Stimulated activated CD8-positive, alpha-beta memory T cell treated with anti-CD3 and anti-CD28 coated beads, Interleukin-4, amount 100 ng/mL, for 1 hour (primary cell): Measurements from ENCODE around the gene ELOVL1.

Experiments used
- DNase-seq, 2 donors: peaks; one replicate each; pipeline ENCODE4 v3.0.0-alpha.2; 2020; ENCODE audit warnings: low read depth in 2 of 2, low spot score in 1 of 2

ELOVL1 gene

GRCh38 chr1:43331688-43332087 is 36.1 kb downstream of the ELOVL1 start:
- no peak for DNase-seq

- DNase-seq = no peak
Observed at GRCh38 chr1:43329995-43330751, 37.6 kb downstream of the ELOVL1 start.

DNA sequence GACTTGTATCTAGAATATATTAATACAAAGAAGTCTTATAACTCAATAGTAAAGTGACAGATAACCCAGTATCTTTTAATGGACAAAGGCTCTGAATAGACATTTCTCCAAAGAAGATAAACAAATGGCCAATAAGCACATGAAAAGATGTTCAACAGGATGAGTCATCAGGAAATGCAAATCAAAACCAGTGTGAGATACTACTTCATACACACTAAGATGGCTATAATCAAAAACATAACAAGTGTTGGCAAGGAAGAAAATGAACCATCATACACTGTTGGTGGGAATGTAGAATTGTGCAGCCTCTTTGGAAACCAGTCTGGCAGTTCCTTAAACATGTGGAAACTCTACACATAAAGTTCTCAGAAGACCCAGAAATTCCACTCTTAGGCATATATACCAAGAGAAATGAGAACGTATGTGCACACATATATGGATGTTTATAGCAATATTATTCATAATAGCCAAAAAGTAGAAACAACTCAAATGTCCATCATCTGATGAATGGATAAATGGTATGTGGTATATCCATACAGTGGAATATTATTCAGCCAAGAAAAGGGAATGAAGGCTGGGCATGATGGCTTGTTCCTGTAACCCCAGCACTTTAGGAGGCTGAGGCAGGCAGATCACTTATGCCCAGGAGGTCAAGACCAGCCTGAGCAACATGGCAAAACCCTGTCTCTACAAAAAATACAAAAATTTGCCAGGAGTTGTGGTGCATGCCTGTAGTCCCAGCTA is 40.1 kb downstream of the ELOVL1 start:
- no peak for DNase-seq

DNA sequence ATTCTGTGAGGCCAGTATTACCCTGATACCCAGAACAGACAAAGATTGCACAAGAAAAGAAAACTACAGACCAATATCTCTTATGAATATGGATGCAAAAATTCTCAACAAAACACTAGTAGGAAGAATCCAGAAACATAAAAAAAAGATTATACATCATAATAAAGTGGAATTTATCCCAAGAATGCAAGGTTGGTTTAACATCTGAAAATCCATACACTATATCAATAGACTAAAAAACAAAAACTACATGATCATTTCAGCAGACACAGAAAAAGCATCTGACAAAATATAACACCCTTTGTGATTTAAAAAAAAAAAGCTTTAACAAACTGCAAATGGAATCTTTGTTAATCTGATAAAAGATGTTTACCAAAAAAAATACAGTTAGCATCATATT is 42.4 kb downstream of the ELOVL1 start:
- no peak for DNase-seq

- no peak for DNase-seq
Observed at GRCh38 chr1:43324810-43325209, 43.0 kb downstream of the ELOVL1 start.

DNA sequence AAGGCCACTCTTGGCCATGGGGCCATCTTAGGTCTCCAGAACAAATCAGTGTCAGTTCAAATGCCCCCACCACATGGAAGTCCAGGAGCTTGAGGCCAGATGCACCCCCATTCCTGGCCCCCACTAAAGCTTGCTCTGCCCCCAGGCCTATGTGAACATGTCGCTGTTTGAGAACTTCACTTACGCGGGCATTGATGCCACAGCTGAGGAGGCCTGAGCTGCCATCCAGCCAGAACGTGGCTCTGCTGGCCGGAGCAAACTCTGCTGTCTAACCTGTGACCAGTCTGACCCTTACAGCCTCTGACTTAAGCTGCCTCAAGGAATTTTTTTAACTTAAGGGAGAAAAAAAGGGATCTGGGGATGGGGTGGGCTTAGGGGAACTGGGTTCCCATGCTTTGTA is 45.3 kb downstream of the ELOVL1 start:
- DNase-seq = no peak

DNA sequence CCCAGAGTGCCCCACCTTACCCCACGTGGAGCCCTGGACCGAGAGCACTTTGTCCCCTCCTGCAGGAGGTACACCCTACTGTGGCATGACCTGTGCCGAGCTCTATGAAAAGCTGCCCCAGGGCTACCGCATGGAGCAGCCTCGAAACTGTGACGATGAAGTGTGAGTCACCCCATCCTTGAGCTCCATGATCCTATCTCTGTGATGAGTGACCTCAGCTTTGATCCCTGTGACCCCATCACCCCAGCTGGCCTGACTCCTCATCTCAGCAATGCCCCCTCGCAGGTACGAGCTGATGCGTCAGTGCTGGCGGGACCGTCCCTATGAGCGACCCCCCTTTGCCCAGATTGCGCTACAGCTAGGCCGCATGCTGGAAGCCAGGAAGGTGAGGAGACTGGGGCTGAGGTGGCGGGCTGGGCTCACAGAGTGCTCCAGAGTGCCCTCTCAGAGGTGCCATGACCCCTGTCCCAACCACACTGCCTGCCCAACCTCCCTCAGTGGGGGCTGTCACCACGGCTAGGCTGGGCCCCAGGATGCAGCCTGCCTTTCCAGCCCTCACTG is 46.4 kb downstream of the ELOVL1 start:
- no peak for DNase-seq

- no peak for DNase-seq
Observed at GRCh38 chr1:43319766-43320165, 48.0 kb downstream of the ELOVL1 start.

GRCh38 chr1:43319288-43319687 is 48.5 kb downstream of the ELOVL1 start:
- no peak for DNase-seq

DNA sequence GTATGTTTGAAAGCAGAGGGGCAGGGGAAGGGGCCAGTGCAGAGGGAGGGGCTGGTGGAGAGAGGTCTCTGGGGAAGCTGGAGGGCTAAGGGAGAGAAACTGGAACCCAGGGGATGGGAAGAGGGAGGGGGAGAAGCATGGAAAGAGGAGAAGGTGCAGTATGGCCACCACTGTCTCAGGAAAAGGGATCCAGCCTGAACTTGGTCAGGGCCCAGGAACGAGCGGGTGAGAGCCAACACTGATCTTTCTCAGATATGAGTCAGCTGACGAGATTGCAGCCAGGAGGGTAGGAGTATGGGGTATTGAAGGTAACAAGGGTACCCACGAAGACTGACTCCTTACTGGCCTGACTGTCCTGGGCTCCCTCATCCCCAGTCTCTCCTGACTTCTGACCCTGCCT is 49.0 kb downstream of the ELOVL1 start:
- no peak for DNase-seq

GRCh38 chr1:43317817-43318471 is 49.9 kb downstream of the ELOVL1 start:
- no peak for DNase-seq

- no peak for DNase-seq
Observed at GRCh38 chr1:43316738-43317520, 50.9 kb downstream of the ELOVL1 start.

DNA sequence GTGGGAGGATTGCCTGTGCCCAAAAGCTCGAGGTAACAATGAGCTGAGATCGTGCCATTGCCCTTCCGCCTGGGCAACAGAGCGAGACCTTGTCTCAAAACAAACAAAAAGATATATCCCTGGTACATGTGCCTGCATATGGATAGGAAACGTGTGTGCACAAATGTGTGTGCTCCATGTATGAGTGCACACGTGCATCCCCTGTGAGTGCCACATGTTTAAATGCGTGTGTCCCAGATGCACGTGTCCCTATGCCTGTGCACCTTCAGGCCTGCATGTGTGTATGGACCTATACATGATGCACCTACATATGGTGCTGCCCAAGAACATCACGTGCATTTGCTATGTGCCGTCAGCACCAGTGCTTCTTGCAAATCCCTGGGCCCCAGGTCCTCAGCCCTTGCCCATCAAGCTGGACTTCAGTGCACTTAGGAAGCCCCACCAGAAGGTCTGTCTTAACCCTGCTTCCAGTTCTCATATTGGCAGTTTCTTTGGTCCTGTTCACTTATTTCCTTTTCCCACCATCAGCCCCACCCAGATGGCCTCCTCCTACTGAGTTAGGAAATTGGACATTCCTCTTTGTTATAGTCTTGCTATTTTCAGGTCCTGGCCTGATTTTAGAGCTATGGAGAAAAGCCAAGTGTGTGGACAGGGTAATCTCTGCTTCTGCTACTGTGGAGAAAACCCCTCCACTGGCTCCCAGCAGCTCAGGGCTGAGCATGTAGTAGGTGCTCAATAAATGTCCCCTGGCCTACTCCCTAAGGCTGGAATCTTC is 51.7 kb downstream of the ELOVL1 start:
- DNase-seq = no peak

DNA sequence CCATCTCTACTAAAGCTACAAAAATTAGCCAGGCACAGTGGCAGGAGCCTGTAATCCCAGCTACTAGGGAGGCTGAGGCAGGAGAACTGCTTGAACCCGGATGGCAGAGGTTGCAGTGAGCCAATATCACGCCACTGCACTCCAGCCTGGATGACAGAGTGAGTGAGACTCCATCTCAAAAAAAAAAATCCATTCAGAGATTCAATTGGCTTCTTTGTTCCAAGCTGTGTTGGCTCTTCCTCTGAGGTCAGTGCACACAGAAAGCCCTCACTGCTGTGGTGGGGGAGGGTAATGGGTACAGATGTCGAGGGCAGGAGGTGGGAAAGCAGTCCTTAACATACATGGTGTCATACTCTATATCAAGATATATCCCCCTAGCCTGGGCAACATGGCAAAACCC is 52.3 kb downstream of the ELOVL1 start:
- no peak for DNase-seq

GRCh38 chr1:43314233-43314632 is 53.6 kb downstream of the ELOVL1 start:
- no peak for DNase-seq

GRCh38 chr1:43313771-43314170 is 54.0 kb downstream of the ELOVL1 start:
- DNase-seq = no peak
